ENCODE results near the gene ACVR2B.

The ACVR2B gene

GRCh38 chr3:38521391-38521987 lies 67.8 kb downstream of the ACVR2B start:
- no peaks in the 10 kb centered on the region for H3F3A ChIP-seq (ENCODE audit: control insufficient read depth, insufficient read depth)
- peaks cover 35% of the 10 kb centered on the region for H3K36me3 ChIP-seq (ENCODE audit: control insufficient read depth, low read length)
- H3K9me2 ChIP-seq (replicated peaks; ENCODE audit: control insufficient read depth, low read length), result no peaks in the 10 kb centered on the region
- H4K20me1 ChIP-seq (ENCODE audit: control insufficient read depth, insufficient read depth, low read depth, low read length), result 0 out of 2 replicates have a peak, but pooled peaks cover 6% of the 10 kb centered on the region
- H3K4me1 ChIP-seq (ENCODE audit: control insufficient read depth, low read length), result no peaks in the 10 kb centered on the region
- H3K27ac ChIP-seq (ENCODE audit: low read depth, low read length), result no peak overlapping the region
- H3K4me3 ChIP-seq (ENCODE audit: low read length), result no peak overlapping the region
- no peaks in the 10 kb centered on the region for H3K9me3 ChIP-seq (ENCODE audit: control insufficient read depth, insufficient read depth, low read length)
- H3K27me3 ChIP-seq (ENCODE audit: control insufficient read depth, low read length), result no peaks in the 10 kb centered on the region
- H3K4me2 ChIP-seq (ENCODE audit: low read length), result no peak overlapping the region
- H3K79me2 ChIP-seq (ENCODE audit: control insufficient read depth, low read length), result no peaks in the 10 kb centered on the region
- TF ChIP-seq, protein P1, sequence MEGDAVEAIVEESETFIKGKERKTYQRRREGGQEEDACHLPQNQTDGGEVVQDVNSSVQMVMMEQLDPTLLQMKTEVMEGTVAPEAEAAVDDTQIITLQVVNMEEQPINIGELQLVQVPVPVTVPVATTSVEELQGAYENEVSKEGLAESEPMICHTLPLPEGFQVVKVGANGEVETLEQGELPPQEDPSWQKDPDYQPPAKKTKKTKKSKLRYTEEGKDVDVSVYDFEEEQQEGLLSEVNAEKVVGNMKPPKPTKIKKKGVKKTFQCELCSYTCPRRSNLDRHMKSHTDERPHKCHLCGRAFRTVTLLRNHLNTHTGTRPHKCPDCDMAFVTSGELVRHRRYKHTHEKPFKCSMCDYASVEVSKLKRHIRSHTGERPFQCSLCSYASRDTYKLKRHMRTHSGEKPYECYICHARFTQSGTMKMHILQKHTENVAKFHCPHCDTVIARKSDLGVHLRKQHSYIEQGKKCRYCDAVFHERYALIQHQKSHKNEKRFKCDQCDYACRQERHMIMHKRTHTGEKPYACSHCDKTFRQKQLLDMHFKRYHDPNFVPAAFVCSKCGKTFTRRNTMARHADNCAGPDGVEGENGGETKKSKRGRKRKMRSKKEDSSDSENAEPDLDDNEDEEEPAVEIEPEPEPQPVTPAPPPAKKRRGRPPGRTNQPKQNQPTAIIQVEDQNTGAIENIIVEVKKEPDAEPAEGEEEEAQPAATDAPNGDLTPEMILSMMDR (IDR thresholded peaks at IDR 0.05; ENCODE audit: low read depth, low read length, poor library complexity, severe bottlenecking), result peak; percentile 97
- TF ChIP-seq EZH2phosphoT487 (IDR thresholded peaks at IDR 0.05; ENCODE audit: borderline replicate concordance, low read length), result no peak

DNA sequence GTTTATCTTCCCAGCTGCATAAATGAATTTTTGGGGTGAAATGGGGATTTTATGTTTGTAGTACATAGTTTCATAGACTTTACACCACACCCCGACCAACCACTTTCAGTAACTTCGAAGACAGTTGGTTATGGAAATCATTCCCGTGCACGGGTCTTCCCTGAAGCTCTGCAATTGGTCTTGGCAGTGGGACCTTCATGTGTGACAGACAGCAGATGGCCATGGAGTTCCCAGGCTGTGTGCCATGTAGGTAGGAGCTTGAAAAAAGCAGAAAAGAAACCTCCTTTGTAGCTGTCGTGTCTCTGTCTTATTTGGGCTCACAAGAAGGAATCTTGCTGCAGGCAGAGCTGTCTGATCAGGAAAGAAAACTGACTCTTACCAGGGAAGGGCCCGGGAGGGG lies 68.3 kb downstream of the ACVR2B start:
- H4K20me1 ChIP-seq (ENCODE audit: control insufficient read depth, insufficient read depth, low read depth, low read length), result 0 out of 2 replicates have a peak, but pooled peaks cover 6% of the 10 kb centered on the region
- H3K9me2 ChIP-seq (replicated peaks; ENCODE audit: control insufficient read depth, low read length), result no peaks in the 10 kb centered on the region
- no peaks in the 10 kb centered on the region for H3K9me3 ChIP-seq (ENCODE audit: control insufficient read depth, insufficient read depth, low read length)
- H3K27me3 ChIP-seq (ENCODE audit: control insufficient read depth, low read length), result no peaks in the 10 kb centered on the region
- H3K4me1 ChIP-seq (ENCODE audit: control insufficient read depth, low read length), result no peaks in the 10 kb centered on the region
- H3F3A ChIP-seq (ENCODE audit: control insufficient read depth, insufficient read depth), result no peaks in the 10 kb centered on the region
- H3K27ac ChIP-seq (ENCODE audit: low read depth, low read length), result no peak overlapping the region
- H3K36me3 ChIP-seq (ENCODE audit: control insufficient read depth, low read length), result peaks cover 35% of the 10 kb centered on the region
- no peak overlapping the region for H3K4me3 ChIP-seq (ENCODE audit: low read length)
- H3K79me2 ChIP-seq (ENCODE audit: control insufficient read depth, low read length), result no peaks in the 10 kb centered on the region
- no peak overlapping the region for H3K4me2 ChIP-seq (ENCODE audit: low read length)
- no peak for TF ChIP-seq EZH2phosphoT487 (IDR thresholded peaks at IDR 0.05; ENCODE audit: borderline replicate concordance, low read length)
- TF ChIP-seq, protein P1 (IDR thresholded peaks at IDR 0.05; ENCODE audit: low read depth, low read length, poor library complexity, severe bottlenecking), result no peak

GRCh38 chr3:38524141-38524739 lies 70.5 kb downstream of the ACVR2B start:
- Histone ChIP-seq H3F3A (ENCODE audit: control insufficient read depth, insufficient read depth) (no peaks in the 10 kb centered on the region), H4K20me1 (ENCODE audit: control insufficient read depth, insufficient read depth, low read depth, low read length) (0 out of 2 replicates have a peak, but pooled peaks cover 6% of the 10 kb centered on the region), H3K4me1 (ENCODE audit: control insufficient read depth, low read length) (no peaks in the 10 kb centered on the region), H3K4me3 (ENCODE audit: low read length) (no peak overlapping the region), H3K9me2 (replicated peaks; ENCODE audit: control insufficient read depth, low read length) (no peaks in the 10 kb centered on the region), H3K9me3 (ENCODE audit: control insufficient read depth, insufficient read depth, low read length) (no peaks in the 10 kb centered on the region), H3K4me2 (ENCODE audit: low read length) (no peak overlapping the region), H3K27me3 (ENCODE audit: control insufficient read depth, low read length) (no peaks in the 10 kb centered on the region), H3K27ac (ENCODE audit: low read depth, low read length) (no peak overlapping the region), H3K36me3 (ENCODE audit: control insufficient read depth, low read length) (peaks cover 35% of the 10 kb centered on the region), H3K79me2 (ENCODE audit: control insufficient read depth, low read length) (no peaks in the 10 kb centered on the region)
- TF ChIP-seq EZH2phosphoT487 (IDR thresholded peaks at IDR 0.05; ENCODE audit: borderline replicate concordance, low read length), result no peak
- TF ChIP-seq, protein P1 (IDR thresholded peaks at IDR 0.05; ENCODE audit: low read depth, low read length, poor library complexity, severe bottlenecking), result no peak
